Cardiac muscle cell (in vitro differentiated cells and primary cell): ENCODE measurements around the gene UNC93B1. TPM values are rescaled to one million over a fixed set of nuclear protein-coding genes. Genes with fewer than 3 reads are reported as not detected.

Source experiments
- DNase-seq, 2 donors: peaks; one replicate each; pipeline versions ENCODE4 v3.0.0 to v3.0.0-alpha.2; 2010 to 2017; ENCODE audit warnings: low read depth in 1 of 2, low spot score in 1 of 2
- H3K27ac ChIP-seq: fragments of 200-600 bp; sonication (generic); 2 replicates; pipeline ENCODE4 v1.5.1; 2016
- H3K27me3 ChIP-seq: fragments of 200-600 bp; sonication (generic); 2 replicates; pipeline ENCODE4 v1.6.0; 2016; ENCODE audit warnings: control low read depth
- H3K36me3 ChIP-seq: fragments of 200-600 bp; sonication (generic); 2 replicates; pipeline ENCODE4 v1.5.1; 2016; ENCODE audit warnings: control low read depth
- H3K4me1 ChIP-seq: fragments of 200-600 bp; sonication (generic); 2 replicates; pipeline ENCODE4 v1.8.1; 2017; ENCODE audit warnings: low read depth, mild to moderate bottlenecking, mixed run types
- H3K4me3 ChIP-seq: fragments of 200-600 bp; sonication (generic); 2 replicates; pipeline ENCODE4 v1.5.1; 2016; ENCODE audit warnings: mild to moderate bottlenecking
- H3K9me3 ChIP-seq: fragments of 200-600 bp; sonication (generic); 2 replicates; pipeline ENCODE4 v1.5.1; 2017; ENCODE audit warnings: low read depth, mild to moderate bottlenecking, control low read depth
- polyA plus RNA-seq: library from polyadenylated mRNA; unstranded; fragments of >200 nt; fragmentation: Nextera tagmentation; extraction: Ambion mirVana; gene quantifications from 2 replicates; pipeline ENCODE4 v1.2.1, GENCODE V29; 2016
- total RNA-seq: library from RNA; depleted of rRNA; stranded (reverse); fragments of >200 nt; gene quantifications from 2 replicates; pipeline ENCODE4 v1.2.3, GENCODE V29; 2016
- TF ChIP-seq, protein P1 (sequence below): IDR thresholded peaks from 2 replicates; pipeline ENCODE4 v1.5.1; 2012; ENCODE audit warnings: low read depth, mild to moderate bottlenecking, low read length

UNC93B1 gene
- total and polyA plus RNA-seq, 2 experiments from 2014 or later, result 13.2 to 24.0 TPM

DNA sequence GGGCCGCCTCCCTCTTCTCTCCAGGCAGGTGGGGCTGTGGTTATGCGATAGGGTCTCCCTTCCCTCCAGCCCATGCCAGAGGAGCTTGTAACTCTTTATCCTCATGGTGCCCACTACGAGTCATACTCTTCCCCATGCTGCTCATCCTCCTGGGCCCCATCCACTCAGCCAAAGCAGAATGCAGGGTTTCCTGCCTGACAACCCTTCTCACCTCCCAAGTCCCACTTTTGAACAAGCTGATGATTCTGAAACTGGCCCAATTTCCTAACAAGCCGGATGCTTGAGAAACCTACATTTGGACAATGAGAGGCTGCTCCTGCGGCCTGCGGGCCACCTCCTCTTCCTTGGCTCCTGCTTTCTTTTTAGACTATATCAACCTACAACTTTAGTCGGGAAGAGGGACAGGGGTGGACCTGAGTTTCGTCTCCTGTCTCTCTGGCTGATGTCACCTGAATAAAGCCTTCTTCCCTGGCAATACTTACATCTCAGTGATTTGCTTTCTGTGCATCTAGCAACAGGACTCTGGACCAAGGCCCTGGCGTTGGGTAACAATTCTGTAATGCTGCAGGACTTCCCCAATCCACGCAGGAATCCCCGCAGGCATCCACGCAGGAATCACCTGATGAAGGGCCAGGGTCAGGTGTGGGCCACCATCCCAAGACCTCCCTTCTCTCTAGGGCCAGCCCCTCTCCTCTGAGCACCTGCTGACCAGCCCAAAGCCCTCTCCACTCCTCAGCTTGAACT, 25.1 kb upstream of the UNC93B1 start:
- no peak overlapping the region for H3K27ac ChIP-seq
- peak in 1 of 2 donors; percentile 39 for DNase-seq
- peaks cover 3% of the 10 kb centered on the region for H3K36me3 ChIP-seq
- no peaks in the 10 kb centered on the region for H3K27me3 ChIP-seq
- no peaks in the 10 kb centered on the region for H3K9me3 ChIP-seq
- TF ChIP-seq, protein P1, sequence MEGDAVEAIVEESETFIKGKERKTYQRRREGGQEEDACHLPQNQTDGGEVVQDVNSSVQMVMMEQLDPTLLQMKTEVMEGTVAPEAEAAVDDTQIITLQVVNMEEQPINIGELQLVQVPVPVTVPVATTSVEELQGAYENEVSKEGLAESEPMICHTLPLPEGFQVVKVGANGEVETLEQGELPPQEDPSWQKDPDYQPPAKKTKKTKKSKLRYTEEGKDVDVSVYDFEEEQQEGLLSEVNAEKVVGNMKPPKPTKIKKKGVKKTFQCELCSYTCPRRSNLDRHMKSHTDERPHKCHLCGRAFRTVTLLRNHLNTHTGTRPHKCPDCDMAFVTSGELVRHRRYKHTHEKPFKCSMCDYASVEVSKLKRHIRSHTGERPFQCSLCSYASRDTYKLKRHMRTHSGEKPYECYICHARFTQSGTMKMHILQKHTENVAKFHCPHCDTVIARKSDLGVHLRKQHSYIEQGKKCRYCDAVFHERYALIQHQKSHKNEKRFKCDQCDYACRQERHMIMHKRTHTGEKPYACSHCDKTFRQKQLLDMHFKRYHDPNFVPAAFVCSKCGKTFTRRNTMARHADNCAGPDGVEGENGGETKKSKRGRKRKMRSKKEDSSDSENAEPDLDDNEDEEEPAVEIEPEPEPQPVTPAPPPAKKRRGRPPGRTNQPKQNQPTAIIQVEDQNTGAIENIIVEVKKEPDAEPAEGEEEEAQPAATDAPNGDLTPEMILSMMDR, result no peak
- no peaks in the 10 kb centered on the region for H3K4me1 ChIP-seq
- no peak overlapping the region for H3K4me3 ChIP-seq

DNA sequence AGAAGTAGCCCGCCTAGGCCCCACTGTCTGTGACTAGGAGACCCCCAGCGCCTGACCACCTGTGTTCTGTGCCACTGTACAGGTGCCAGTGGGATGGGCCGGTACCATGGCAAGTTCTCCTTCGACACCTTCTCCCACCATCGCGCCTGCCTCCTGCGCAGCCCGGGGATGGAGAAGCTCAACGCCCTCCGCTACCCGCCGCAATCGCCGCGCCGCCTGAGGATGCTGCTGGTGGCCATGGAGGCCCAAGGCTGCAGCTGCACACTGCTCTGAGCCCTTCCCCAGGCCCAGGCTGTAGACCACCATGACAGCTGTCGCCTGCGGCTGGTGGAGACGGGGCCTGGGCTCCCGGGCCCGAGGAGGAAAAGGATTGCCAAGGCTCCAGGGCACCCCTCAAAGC, 23.8 kb upstream of the UNC93B1 start:
- Histone ChIP-seq H3K4me1 (no peaks in the 10 kb centered on the region), H3K27me3 (no peaks in the 10 kb centered on the region), H3K9me3 (no peaks in the 10 kb centered on the region), H3K4me3 (no peak overlapping the region), H3K27ac (no peak overlapping the region), H3K36me3 (no peaks in the 10 kb centered on the region)
- no peak for DNase-seq
- TF ChIP-seq, protein P1, result no peak

DNA sequence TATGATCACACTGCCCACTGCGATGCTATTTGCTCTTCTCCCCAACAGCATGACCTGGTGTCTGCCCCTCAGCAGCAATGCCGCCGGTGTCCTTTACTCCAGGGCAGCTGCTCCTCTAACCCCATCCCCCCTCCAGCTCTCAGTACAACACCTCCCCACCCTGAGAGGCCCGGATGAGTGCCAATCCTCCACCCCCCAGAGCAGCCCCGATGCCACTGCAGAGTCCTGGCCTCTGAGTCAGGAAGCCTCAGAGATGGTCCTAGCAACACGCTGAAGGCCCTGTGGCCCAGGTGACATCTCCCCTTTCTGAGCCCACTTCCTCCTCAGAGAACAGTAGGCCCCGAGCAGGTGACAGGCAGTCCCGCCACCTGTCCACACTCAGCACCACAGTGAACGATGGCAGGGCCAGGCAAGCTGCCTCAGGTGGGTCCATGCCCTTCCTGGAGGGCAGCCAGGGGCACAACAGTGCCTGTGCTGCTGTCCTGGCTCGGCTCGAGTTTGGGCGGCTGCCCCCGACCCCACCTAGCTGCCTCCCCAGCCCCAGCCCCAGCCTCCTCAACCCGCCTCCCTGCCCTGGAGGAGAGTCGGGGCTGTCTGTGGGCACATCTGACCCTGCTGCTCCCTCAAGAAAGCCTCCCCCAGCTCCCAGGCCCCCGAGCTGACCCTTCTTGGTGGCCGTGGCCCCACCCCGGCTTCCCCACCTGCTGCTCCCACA, 22.7 kb upstream of the UNC93B1 start:
- no peaks in the 10 kb centered on the region for H3K9me3 ChIP-seq
- DNase-seq, result no peak
- no peaks in the 10 kb centered on the region for H3K36me3 ChIP-seq
- no peak overlapping the region for H3K27ac ChIP-seq
- TF ChIP-seq, protein P1, result no peak
- H3K4me1 ChIP-seq, result no peaks in the 10 kb centered on the region
- no peak overlapping the region for H3K4me3 ChIP-seq
- H3K27me3 ChIP-seq, result no peaks in the 10 kb centered on the region

DNA sequence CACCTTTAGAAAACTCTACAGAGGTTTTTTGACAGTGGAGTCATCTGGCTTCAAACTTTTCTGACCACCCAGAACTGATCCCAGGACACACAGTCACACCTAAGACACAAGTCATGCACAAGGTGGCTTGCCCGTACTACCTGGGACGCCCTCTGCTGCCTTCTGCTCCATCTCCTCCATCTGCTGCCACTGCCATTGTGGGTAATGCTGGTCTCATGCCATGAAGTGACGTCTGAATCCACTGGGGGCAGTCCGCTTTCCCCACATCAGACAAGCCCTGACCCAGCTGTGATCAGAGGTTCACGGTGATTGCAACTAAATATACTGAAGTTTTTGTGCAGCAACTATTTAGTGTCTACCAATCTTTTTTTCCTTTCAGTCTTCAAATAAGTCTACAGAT, 21.1 kb upstream of the UNC93B1 start:
- no peaks in the 10 kb centered on the region for H3K27me3 ChIP-seq
- TF ChIP-seq, protein P1, result no peak
- H3K36me3 ChIP-seq, result no peaks in the 10 kb centered on the region

DNA sequence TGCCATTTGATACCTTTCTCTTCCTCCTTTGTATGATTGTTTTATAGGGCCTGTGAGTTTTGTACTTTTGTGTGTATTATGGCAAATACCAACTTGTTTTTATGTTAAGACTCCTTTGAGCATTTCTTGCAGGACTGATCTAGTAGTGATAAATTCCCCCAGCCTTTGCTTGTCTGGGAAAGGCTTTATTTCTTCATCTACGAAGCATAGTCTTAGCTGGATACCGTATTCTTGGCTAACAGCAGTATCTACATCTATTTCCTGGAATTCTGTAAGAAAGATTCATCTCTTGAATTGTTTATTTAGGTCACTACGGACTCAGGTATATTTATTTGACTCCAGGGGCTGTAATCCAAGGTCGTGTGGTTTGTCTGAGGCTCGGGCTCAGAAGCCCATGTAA, 20.6 kb upstream of the UNC93B1 start:
- no peak for DNase-seq
- Histone ChIP-seq H3K9me3 (no peaks in the 10 kb centered on the region), H3K4me3 (no peak overlapping the region), H3K36me3 (no peaks in the 10 kb centered on the region), H3K27ac (no peak overlapping the region), H3K4me1 (no peaks in the 10 kb centered on the region), H3K27me3 (no peaks in the 10 kb centered on the region)
- TF ChIP-seq, protein P1, result no peak

More for the DNA sequence above, 21.1 kb upstream of the UNC93B1 start:
- H3K4me3 ChIP-seq, result no peak overlapping the region
- H3K9me3 ChIP-seq, result no peaks in the 10 kb centered on the region
- DNase-seq, result no peak
- H3K27ac ChIP-seq, result no peak overlapping the region
- no peaks in the 10 kb centered on the region for H3K4me1 ChIP-seq
